H54 (cell line): ENCODE data around the gene ISG20L2.
A peak's percentile ranks its signal among the peaks of the same experiment; 100 is the strongest.

Source experiments
- DNase-seq: peaks from one replicate; pipeline ENCODE4 v3.0.0; 2011; ENCODE audit warnings: low spot score, mixed read lengths; ENCODE audit not compliant: insufficient read length
- FAIRE-seq: peaks from 3 replicates; lab custom pipeline; 2011; peaks lifted over from hg19 to GRCh38; lab: Jason Lieb, UNC
- POLR2A ChIP-seq: IDR thresholded peaks from 2 replicates; pipeline ENCODE4 v1.6.1; 2011; ENCODE audit warnings: low read depth, mild to moderate bottlenecking, low read length

Gene ISG20L2

DNA sequence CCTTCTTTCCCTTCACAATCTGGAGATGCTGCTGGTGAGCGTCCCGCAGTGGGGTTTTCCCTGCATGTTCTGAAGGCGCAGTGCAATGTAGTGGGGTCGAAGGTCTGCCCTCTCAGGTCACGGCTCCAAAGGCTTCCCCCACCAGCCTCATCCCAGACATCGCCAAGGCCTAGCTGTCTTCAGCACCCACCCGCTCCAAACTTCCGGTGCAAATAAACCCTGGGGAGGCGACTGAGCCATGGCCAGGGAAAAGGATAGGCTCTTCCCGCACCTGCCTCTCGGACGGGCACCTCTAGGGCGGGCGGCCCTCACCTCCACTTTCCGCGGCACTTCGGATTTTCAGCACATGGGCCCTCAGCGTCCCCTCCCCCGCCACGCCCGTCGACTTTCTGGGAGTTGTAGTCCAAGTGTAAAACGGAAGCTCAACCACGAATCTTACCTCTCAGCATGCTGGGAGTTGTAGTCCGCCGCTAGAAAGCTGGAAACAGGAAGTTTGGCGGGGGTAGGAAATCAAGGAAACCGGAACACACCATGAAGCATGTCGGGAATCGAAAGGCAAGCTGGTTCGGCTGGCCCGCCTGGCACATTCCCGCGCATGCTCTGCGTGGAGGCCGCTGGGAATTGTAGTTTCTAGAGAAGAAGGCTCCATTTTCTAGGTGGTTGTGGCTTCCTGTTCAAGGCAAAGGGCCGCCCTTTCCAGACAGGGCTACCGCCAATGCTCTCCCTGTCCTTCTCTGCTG, 12.3 kb upstream of the ISG20L2 start, which contains the start of gene MRPL24:
MRPL24 (minus strand) TSS at position 348 of the 740 bp plus-strand sequence. CDS start 2,384 bp downstream, outside the sequence.
- peak; percentile 83 for DNase-seq
- peak; percentile 34; the same call in 1 of the 2 replicates for TF ChIP-seq POLR2A

DNA sequence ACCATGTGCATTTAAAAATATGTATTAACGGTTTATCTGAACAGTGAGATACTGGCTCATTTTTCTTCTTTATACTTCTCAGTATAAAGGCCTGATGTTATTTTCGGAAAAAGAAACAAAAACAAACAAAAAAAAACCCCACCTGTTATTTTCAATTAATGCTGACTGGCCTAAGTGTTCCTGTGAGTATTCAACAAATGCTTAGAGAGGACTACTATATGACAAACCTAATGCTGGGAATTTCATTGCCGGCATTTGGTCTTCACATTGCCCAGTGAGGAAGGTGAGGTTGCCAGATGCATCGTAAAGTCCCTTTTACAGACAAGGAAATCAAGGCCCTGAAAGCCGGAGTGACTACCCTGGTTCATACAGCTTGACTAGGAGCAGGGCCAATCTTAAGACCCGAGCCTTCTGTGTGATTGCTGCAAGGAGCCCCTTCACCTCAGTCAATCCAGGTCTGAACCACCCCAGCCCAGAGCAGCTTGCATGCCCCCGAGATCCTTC, 11.7 kb upstream of the ISG20L2 start:
- FAIRE-seq (no peak), DNase-seq (no peak)
- no peak for TF ChIP-seq POLR2A

More for the DNA sequence above, 12.3 kb upstream of the ISG20L2 start, which contains the start of gene MRPL24:
- FAIRE-seq, result peak; percentile 55

DNA sequence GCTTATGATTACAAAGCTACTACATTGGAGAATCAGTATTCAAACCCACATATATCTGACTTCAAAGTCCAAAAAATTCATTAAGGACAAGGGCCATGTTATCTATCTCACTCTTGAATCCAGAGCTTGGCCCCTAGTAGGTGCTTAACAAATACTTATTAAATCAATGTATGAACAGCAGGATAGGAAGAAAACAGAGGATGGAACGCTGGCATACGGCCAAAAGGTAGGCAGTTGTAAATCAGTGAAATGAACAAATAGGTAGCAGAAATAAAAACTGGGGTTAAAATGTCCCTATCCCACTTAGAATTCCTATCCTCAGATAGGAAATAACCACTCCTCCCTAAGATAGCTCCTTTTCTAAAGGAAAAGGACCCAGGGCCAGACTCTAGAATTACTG, 10.3 kb upstream of the ISG20L2 start:
- FAIRE-seq, result no peak
- no peak for TF ChIP-seq POLR2A
- DNase-seq, result no peak

DNA sequence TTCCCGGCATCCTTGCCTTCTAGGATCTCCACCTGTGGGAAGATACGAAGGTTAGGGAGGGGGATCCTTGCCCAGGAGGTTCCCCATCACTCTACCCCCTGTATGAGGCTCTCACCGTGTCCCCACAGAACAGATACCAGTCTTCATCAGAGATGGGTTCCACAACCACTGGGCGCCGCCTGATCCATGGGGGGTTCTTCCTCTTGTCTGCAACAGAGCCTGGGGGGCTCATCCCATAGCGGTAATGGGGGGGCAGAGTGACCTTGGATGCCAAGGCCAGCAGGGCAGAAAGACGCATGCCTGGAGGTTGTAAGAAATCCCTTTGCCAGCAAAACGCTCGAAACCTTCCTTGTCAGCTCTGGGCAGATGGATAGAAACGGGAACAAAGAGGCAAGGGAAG, 9.8 kb upstream of the ISG20L2 start:
- no peak for DNase-seq
- no peak for FAIRE-seq
- no peak for TF ChIP-seq POLR2A

DNA sequence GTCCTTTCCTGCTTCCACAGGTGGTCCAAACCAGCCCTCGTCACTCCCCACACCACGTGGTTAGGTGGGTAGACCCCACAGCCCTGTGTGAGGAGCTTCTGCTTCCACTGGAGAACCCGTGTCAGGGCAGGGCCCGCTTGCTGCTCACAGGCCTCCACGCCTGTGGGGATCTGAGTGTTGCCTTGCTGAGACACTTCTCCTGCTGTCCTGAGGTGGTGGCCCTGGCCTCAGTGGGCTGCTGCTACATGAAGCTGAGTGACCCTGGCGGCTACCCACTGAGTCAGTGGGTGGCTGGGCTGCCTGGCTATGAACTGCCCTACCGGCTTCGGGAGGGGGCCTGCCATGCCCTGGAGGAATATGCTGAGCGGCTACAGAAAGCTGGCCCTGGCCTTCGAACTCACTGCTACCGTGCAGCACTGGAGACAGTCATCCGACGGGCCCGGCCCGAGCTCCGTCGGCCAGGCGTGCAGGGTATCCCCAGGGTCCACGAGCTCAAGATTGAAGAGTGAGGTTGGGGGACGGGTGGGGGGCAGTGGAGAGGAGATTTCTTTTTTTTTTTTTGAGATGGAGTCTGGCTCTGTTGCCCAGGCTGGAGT, 5.5 kb upstream of the ISG20L2 start:
- FAIRE-seq (no peak), DNase-seq (no peak)
- TF ChIP-seq POLR2A, result no peak

DNA sequence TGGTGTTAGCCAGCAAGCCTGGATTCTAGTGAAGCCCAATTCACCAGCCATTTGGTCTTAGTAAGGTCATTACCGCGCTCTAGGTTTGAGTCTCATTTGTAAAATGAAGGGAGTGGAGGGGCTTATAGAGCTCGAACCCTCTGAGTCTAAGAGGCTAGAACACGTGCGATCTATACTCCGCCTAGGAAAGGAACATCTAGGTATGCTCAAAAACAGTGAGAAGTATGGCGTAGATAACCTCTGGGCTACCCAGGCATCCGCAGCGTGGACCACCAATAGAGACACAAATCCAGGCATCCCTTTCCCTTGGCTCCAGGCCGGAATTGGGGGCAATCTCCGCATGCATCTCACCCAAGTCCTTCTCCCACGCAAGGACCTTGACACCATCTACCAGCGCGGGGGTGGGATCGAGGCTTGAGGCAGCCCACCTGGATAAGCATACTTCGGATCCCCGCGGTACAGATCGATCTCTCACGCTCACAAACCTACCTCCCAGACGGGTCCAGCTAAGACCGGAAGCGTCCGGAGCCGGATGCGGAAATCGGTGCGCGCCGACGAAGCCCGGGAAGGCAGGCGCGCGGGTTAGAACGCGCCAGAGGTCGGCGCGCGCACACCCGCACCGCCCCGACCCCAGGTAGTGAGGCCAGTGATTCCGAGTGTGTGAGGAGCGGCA, 504 bp downstream of the ISG20L2 start, which contains the start of gene METTL25B:
METTL25B (plus strand) TSS at position 544 of the 673 bp plus-strand sequence. CDS start 636 bp downstream, outside the sequence.
- TF ChIP-seq POLR2A, result peak; percentile 44
- FAIRE-seq, result no peak
- peak; percentile 74 for DNase-seq

DNA sequence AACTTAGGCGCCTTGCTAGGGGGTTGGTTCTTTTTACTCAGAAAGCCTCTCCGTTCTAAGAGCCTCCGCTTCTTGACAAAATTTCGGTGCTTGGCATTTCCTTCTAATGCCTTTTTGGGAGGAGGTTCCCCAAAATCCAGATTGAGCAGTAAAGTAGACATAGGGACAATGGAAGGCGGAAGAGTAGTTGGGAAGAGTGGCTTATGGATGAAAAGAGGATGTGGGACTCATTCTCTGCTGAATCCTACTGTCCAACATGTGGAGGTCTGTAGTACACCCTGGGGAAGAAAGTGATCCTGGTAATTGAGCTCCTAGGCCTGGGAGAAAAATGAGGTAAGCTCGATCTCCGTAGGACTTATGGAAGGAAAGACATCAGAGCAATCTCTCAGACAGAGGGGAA, 1.1 kb downstream of the ISG20L2 start:
- TF ChIP-seq POLR2A, result no peak
- DNase-seq, result no peak
- no peak for FAIRE-seq

DNA sequence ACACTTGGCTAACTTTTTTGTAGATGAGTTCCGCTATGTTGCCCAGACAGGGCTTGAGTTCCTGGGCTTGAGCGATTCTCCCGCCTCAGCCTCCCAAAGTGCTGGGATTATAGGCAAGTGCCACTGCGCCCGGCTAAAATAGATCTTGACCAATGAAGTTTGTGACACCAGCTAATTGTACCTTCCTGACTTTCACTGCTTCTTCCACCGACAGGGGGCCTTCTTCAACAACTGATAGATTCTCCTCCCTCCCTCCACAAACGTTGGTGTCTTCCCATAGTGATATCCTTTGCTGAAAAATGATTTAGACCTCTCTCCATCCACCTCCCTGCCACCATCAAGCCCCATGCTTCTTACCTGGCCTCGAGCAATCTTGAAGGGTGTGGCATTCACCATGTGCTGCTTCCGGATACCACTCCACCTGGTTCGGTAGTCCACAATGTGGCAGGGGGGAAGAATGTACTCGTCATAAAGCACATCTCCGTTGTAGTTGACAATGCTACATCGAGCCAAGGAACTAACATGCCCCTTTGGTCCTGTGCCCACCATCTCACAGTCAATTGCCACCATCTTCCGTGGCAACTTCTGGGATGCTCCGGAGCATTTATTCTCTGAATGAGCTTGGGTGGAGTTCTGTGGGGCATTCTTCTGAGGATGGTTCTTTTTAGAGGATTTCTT, 1.9 kb downstream of the ISG20L2 start:
- TF ChIP-seq POLR2A, result no peak
- no peak for DNase-seq
- no peak for FAIRE-seq

DNA sequence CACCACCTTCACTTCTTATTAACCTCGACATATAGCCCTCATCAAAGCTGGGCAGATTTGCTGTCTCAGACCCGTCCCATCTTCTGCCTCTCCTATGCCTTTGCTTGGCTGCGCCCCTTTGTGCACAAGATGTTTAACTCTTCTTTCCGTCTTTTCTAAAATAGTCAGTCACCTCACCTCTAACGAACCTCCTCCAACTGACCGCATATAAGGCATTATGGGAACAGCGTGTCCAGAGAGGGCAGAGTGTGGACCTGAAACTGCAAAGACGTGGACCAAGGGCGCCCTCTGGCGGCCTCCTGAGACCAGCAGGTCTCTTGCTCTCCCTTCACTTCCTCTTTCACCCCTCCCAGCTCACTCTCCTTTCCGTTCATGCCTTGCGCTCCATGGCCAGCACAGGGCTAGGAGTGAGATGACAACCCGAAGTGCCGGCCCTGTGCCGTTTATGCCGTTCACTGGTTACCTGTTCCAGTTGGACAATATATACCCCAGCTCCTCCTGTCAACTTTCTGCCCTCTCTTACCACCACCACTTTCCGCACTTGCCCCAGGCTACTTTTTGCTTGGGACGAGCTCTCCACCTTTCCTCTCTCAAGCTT, 2.8 kb downstream of the ISG20L2 start:
- peak; percentile 73 for DNase-seq
- no peak for TF ChIP-seq POLR2A
- FAIRE-seq, result no peak

DNA sequence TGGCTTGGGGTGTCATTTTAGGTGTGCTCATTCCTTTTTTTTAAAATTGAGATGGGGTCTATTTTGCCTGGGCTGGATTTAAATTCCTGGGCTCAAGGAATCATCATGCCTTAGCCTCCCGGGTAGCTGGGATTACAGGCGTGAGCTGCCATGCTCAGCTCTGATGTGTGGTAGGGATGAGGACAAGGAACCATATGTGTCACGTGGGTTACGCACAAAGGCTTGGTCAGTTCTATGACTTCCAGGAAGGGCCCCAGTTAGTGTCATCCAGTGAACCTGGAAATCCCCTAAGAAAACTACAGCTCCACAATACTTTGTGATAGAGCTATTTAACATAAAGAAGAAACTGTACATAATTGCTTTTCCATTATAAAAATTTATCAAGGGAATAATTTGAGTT, 7.0 kb downstream of the ISG20L2 start:
- DNase-seq, result no peak
- no peak for FAIRE-seq
- no peak for TF ChIP-seq POLR2A

DNA sequence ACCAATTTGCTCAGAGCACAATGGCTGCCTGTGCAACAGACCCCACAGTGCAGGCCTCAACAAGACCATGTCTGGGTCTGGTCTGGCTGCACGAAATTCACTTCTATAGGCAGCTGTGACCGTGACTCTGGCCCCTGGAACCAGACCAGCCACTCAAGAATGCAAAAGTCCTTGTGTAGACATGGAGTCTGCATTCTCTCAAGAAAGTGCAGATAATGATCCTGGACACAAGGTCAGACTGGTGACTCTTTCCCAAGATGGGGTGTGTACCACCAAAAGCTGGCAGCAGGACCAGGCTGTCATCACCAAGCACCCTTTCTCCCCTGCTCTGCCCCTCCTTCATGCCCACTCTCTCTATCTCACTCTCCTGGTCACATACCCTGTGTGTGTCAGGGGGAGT, 7.4 kb downstream of the ISG20L2 start:
- no peak for DNase-seq
- no peak for TF ChIP-seq POLR2A
- FAIRE-seq, result no peak

DNA sequence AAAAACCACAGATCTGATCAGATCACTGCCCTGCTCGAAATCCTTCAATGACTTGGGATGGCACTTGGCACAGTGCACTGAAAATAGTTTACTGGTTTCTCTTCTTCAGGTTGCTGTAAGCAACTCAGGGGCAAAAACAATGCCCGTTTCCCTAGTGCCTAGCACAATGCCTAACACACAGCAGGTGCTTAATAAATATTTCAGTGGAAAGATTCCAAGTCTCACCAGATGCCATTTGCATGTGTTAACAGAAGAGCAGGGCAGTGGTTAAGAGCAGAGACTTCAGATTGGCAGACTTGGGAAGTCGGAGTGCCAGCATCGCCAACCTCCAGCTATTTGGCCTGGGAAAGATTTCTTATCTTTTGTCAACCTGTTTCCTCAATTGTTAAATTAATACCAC, 11.2 kb downstream of the ISG20L2 start:
- no peak for TF ChIP-seq POLR2A
- DNase-seq, result no peak
- FAIRE-seq, result no peak

DNA sequence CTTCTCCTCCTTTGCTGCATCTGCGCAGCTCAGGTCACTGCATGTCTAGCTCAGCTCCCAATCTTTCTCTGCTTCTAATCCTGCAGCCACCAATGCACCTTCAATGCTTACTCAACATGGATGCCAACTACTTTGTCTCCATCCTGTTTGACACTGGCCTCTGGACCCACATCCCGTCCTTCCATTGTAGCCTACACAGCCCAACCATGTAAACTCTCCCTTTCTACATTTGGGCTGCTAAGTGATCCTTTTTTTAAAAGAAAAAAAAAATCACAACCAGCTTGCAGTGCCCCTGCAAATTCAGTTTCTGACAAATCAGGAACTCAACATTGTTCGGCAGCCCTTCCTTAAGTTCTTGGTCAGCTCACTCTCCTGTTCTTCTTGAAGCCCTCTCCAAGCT, 13.7 kb downstream of the ISG20L2 start:
- FAIRE-seq (no peak), DNase-seq (no peak)
- no peak for TF ChIP-seq POLR2A
